Measurements from ENCODE around the gene TMIE.

DNA sequence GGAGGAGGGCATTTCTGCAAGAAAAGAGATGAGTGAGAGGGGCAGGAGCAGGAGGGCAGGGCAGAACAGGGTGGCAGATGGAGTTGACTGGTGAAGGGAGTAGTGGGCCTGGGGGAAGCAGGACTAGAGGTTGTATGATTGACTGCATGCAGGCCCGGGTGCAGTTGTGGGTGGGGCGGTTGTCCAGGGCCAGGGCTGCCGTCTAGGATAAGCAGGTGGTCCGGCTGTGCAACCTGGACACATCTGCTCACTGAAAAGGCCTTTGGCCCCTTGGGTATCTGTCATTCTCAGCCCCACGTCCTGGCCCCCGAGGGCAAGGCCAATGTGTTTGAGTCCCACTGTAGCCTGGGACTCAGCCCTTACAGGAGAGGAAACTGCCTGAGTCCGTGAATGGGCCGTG lies 33.1 kb upstream of the TMIE start:
- TF ChIP-seq, protein P1, sequence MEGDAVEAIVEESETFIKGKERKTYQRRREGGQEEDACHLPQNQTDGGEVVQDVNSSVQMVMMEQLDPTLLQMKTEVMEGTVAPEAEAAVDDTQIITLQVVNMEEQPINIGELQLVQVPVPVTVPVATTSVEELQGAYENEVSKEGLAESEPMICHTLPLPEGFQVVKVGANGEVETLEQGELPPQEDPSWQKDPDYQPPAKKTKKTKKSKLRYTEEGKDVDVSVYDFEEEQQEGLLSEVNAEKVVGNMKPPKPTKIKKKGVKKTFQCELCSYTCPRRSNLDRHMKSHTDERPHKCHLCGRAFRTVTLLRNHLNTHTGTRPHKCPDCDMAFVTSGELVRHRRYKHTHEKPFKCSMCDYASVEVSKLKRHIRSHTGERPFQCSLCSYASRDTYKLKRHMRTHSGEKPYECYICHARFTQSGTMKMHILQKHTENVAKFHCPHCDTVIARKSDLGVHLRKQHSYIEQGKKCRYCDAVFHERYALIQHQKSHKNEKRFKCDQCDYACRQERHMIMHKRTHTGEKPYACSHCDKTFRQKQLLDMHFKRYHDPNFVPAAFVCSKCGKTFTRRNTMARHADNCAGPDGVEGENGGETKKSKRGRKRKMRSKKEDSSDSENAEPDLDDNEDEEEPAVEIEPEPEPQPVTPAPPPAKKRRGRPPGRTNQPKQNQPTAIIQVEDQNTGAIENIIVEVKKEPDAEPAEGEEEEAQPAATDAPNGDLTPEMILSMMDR (optimal IDR thresholded peaks at IDR 0.05 in 1 of 3, IDR thresholded peaks at IDR 0.05 in 1 of 3, conservative IDR thresholded peaks at IDR 0.05 in 1 of 3; ENCODE audit: extremely low read depth in 1 of 3, insufficient read depth in 2 of 3, low read length in 3 of 3), result no peak
- TF ChIP-seq EZH2 (IDR thresholded peaks at IDR 0.05; ENCODE audit: low read length), result no peak
